HEK293 (cell line): Measurements from ENCODE around the gene LCN1.

Source experiments
- CTCF ChIA-PET: fragments of 350-600 bp; formaldehyde crosslinking; extraction: SDS; loops from one replicate; lab custom pipeline; 2021; ENCODE audit warnings: antibody characterized with exemption; lab: Yijun Ruan, JAX
- POLR2A ChIA-PET: fragments of 300-600 bp; formaldehyde crosslinking; extraction: SDS; loops from one replicate; lab custom pipeline; 2020; ENCODE audit warnings: antibody characterized with exemption, inconsistent platforms; lab: Yijun Ruan, JAX
- H3K27ac ChIP-seq: fragments of 200-500 bp; sonication (Bioruptor generic); 2 replicates; pipeline ENCODE4 v1.5.1; 2014; ENCODE audit warnings: low read depth, low read length, control low read depth, inconsistent platforms; ENCODE audit errors: extremely low read depth
- H3K36me3 ChIP-seq, 2 experiments: fragments of 200-500 bp in 1 of 2; sonication (Bioruptor generic) in 1 of 2; 1 replicate in 1 of 2; 2 replicates in 1 of 2; pipeline ENCODE4 v1.5.1; 2014 to 2017; ENCODE audit warnings: inconsistent platforms in 2 of 2, low read length in 2 of 2; ENCODE audit not compliant: control insufficient read depth in 2 of 2, insufficient read depth in 1 of 2
- H3K4me1 ChIP-seq: fragments of 200-500 bp; sonication (Bioruptor generic); 2 replicates; pipeline ENCODE4 v1.5.1; 2014; ENCODE audit warnings: mild to moderate bottlenecking, low read length, inconsistent platforms; ENCODE audit not compliant: control insufficient read depth, insufficient read depth
- H3K4me3 ChIP-seq: 2 replicates; pipeline ENCODE4 v1.5.1; 2011; ENCODE audit warnings: low read depth, mild to moderate bottlenecking, control low read depth, low read length, moderate library complexity
- H3K9me3 ChIP-seq: fragments of 200-500 bp; sonication (Bioruptor generic); 2 replicates; pipeline ENCODE4 v1.5.1; 2014; ENCODE audit warnings: low read depth, low read length, inconsistent platforms; ENCODE audit not compliant: control insufficient read depth, insufficient read depth
- HOXA7 ChIP-seq: sonication (generic); formaldehyde crosslinking; IDR thresholded peaks from 2 replicates; pipeline ENCODE4 v1.8.1; 2022; ENCODE audit warnings: missing genetic modification reagents, borderline replicate concordance
- KLF7 ChIP-seq: fragments of 450-650 bp; formaldehyde crosslinking; IDR thresholded peaks from 2 replicates; pipeline ENCODE4 v1.5.1; 2016; ENCODE audit warnings: missing biosample characterization, missing genetic modification characterization, borderline replicate concordance
- OVOL3 ChIP-seq: fragments of 450-650 bp; formaldehyde crosslinking; IDR thresholded peaks from 2 replicates; pipeline ENCODE4 v1.5.1; 2016; ENCODE audit warnings: missing biosample characterization, missing genetic modification characterization
- PRDM10 ChIP-seq: fragments of 450-650 bp; formaldehyde crosslinking; IDR thresholded peaks from 2 replicates; pipeline ENCODE4 v1.5.1; 2016; ENCODE audit warnings: missing biosample characterization, missing genetic modification characterization
- YY1 ChIP-seq: fragments of 450-650 bp; formaldehyde crosslinking; IDR thresholded peaks from 2 replicates; pipeline ENCODE4 v1.5.1; 2018; ENCODE audit warnings: missing biosample characterization, missing genetic modification characterization
- ZNF146 ChIP-seq: fragments of 450-650 bp; formaldehyde crosslinking; IDR thresholded peaks from 2 replicates; pipeline ENCODE4 v1.5.1; 2016; ENCODE audit warnings: missing biosample characterization, missing genetic modification characterization
- ZNF175 ChIP-seq: fragments of 450-650 bp; formaldehyde crosslinking; IDR thresholded peaks from 2 replicates; pipeline ENCODE4 v1.5.1; 2016; ENCODE audit warnings: missing biosample characterization, missing genetic modification characterization
- ZNF2 ChIP-seq: fragments of 450-650 bp; formaldehyde crosslinking; IDR thresholded peaks from 2 replicates; pipeline ENCODE4 v1.5.1; 2016; ENCODE audit warnings: missing biosample characterization, missing genetic modification characterization
- ZNF302 ChIP-seq: fragments of 450-650 bp; formaldehyde crosslinking; IDR thresholded peaks from 2 replicates; pipeline ENCODE4 v1.5.1; 2016; ENCODE audit warnings: missing biosample characterization, missing genetic modification characterization, low read depth
- ZNF324 ChIP-seq: fragments of 450-650 bp; formaldehyde crosslinking; IDR thresholded peaks from 2 replicates; pipeline ENCODE4 v1.5.1; 2016; ENCODE audit warnings: missing biosample characterization, missing genetic modification characterization
- ZNF37A ChIP-seq: fragments of 450-650 bp; IDR thresholded peaks from 2 replicates; pipeline ENCODE4 v1.5.1; 2018; ENCODE audit warnings: missing biosample characterization, missing genetic modification characterization
- ZNF473 ChIP-seq: fragments of 450-650 bp; formaldehyde crosslinking; IDR thresholded peaks from 2 replicates; pipeline ENCODE4 v1.5.1; 2017; ENCODE audit warnings: missing biosample characterization, missing genetic modification characterization
- ZNF510 ChIP-seq: fragments of 450-650 bp; formaldehyde crosslinking; IDR thresholded peaks from 2 replicates; pipeline ENCODE4 v1.5.1; 2018; ENCODE audit warnings: mild to moderate bottlenecking, missing genetic modification characterization, missing biosample characterization; ENCODE audit not compliant: insufficient replicate concordance
- ZNF560 ChIP-seq: fragments of 450-650 bp; formaldehyde crosslinking; IDR thresholded peaks from 2 replicates; pipeline ENCODE4 v1.5.1; 2017; ENCODE audit warnings: missing biosample characterization, missing genetic modification characterization, borderline replicate concordance
- ZNF561 ChIP-seq: fragments of 450-650 bp; IDR thresholded peaks from 2 replicates; pipeline ENCODE4 v1.5.1; 2018; ENCODE audit warnings: missing biosample characterization, missing genetic modification characterization, borderline replicate concordance
- ZNF600 ChIP-seq: fragments of 450-650 bp; formaldehyde crosslinking; IDR thresholded peaks from 2 replicates; pipeline ENCODE4 v1.5.1; 2016; ENCODE audit warnings: missing biosample characterization, missing genetic modification characterization
- ZNF76 ChIP-seq: fragments of 450-650 bp; formaldehyde crosslinking; IDR thresholded peaks from 2 replicates; pipeline ENCODE4; 2016; ENCODE audit warnings: low read depth, missing biosample characterization, missing genetic modification characterization, borderline replicate concordance
- TF ChIP-seq, protein P1 (sequence below): fragments of 450-650 bp; formaldehyde crosslinking; IDR thresholded peaks from 2 replicates; pipeline ENCODE4 v1.5.1; 2017; ENCODE audit warnings: missing biosample characterization, missing genetic modification characterization

Gene LCN1

DNA sequence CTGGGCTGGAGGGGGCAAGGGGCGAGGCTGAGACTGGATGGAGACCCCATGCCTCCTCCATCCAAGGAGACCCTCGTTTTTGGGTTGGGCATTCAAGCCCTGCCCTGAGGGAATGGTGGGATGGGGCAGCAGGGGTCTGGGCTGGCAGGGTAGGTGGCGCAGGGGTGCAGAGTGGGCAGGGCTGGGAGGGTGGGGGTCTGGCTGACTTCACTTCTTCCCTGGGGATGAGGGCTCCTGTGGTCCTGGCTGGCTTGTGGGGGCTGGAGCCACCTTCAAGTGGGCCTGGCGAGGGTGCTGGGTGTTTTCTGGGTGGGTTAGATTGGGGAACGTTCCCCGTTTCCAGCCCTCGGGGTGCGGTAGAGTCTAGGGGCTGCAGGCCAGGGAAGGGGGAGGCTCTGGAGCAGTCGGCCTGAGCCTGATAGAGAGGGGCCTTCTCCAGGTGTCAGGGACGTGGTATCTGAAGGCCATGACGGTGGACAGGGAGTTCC lies 412 bp downstream of the LCN1 start (continued):
- no peak for TF ChIP-seq YY1 (tag by site-specific recombination)
- TF ChIP-seq OVOL3, result no peak

DNA sequence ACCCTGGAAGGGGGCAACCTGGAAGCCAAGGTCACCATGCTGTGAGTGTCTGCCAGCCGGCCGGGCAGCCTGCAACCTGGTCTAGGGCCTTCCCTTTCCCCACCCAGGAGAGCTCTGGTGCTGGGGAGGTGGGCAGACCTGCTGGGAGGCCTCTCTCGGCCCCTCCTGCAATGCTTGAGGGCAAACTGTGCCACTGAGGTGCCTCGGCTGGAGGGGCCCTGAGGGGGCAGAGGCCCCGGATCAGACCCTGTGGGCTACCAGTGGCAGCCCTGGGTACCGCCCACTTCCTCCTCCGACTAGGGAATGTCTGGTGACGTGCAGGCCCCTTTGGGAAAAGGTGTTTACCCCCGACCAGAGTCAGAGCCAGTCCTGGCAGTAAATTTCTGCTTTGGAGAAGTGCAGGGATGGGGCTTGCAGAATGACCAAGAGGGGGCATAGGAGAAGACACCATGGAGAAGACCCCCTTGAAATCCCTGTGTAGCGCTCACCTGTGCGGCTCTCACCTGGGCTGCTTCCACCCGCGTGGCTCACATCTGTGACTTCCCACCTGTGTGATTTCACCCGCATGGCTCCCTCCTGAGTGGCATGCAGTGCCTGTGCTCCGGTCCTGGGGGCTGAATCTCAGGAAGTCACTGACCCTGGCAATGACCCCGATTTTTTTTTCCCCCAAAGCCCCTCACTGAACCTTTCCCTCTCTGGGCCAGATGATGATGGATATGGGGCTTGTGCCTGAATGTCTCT lies 1.1 kb downstream of the LCN1 start:
- CTCF ChIA-PET, result no interaction called here
- TF ChIP-seq, protein P1, sequence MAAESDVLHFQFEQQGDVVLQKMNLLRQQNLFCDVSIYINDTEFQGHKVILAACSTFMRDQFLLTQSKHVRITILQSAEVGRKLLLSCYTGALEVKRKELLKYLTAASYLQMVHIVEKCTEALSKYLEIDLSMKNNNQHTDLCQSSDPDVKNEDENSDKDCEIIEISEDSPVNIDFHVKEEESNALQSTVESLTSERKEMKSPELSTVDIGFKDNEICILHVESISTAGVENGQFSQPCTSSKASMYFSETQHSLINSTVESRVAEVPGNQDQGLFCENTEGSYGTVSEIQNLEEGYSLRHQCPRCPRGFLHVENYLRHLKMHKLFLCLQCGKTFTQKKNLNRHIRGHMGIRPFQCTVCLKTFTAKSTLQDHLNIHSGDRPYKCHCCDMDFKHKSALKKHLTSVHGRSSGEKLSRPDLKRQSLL (tag by site-specific recombination), result no peak
- TF ChIP-seq ZNF600 (tag by site-specific recombination) (no peak), ZNF76 (tag by site-specific recombination) (no peak), ZNF473 (no peak), ZNF37A (tag by site-specific recombination) (no peak)
- TF ChIP-seq, all 188 proteins: peak for 0
- H3K4me1 ChIP-seq, result no peaks in the 10 kb centered on the region
- no peak overlapping the region for H3K27ac ChIP-seq
- H3K36me3 ChIP-seq, result no peaks in the 10 kb centered on the region
- no peak overlapping the region for H3K4me3 ChIP-seq
- H3K9me3 ChIP-seq, result no peaks in the 10 kb centered on the region
- POLR2A ChIA-PET, result no interaction called here

GRCh38 chr9:135522931-135523330 lies 1.7 kb downstream of the LCN1 start:
- POLR2A ChIA-PET, result no interaction called here
- Histone ChIP-seq H3K4me1 (no peaks in the 10 kb centered on the region), H3K36me3 (no peaks in the 10 kb centered on the region)
- TF ChIP-seq ZNF560 (tag by site-specific recombination), result no peak
- TF ChIP-seq ZNF510 (tag by site-specific recombination), result no peak
- no peak for TF ChIP-seq ZNF561 (tag by site-specific recombination)
- no peak for TF ChIP-seq ZNF302 (tag by site-specific recombination)
- no peak for TF ChIP-seq HOXA7
- TF ChIP-seq ZNF324 (tag by site-specific recombination), result no peak
- TF ChIP-seq ZNF175, result no peak
- TF ChIP-seq ZNF146 (tag by site-specific recombination), result no peak
- TF ChIP-seq ZNF2 (tag by site-specific recombination), result no peak
- TF ChIP-seq, all 188 proteins: peak for 0
- Histone ChIP-seq H3K4me3 (no peak overlapping the region), H3K9me3 (no peaks in the 10 kb centered on the region), H3K27ac (no peak overlapping the region)
- CTCF ChIA-PET, result interaction anchor here (0.7 kb wide), 1 partner anchor 878 kb away, joined by 3 read pairs; no protein-coding TSS in a partner anchor

DNA sequence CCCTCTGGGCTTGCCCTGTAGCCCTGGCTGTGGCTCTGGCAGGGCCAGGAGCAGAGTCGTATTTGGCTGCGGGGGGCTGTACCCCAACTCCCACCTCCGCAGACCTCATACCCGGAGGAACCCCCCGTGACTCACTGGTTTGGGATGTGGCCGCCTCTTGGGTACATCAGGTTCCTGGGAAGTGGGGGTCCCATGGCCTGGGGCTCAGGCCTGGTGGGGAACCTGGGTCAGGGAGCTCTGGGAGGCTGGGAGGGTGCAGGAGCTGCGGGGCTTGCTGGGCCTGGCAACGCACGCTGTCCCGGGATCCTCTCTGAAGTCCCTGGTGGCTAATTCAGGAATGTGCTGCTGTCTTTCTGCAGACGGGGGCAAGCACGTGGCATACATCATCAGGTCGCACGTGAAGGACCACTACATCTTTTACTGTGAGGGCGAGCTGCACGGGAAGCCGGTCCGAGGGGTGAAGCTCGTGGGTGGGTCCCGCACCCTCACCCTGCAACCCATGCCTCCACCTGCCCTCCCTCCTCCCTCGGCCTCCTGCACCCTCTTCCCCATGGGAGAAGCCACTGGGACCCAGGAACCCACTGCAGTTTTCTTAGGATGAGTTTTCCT lies 2.4 kb downstream of the LCN1 start:
- no peaks in the 10 kb centered on the region for H3K9me3 ChIP-seq
- CTCF ChIA-PET, result interaction anchor here (0.7 kb wide), 1 partner anchor 877 kb away, joined by 3 read pairs; no protein-coding TSS in a partner anchor
- no peaks in the 10 kb centered on the region for H3K36me3 ChIP-seq
- H3K4me1 ChIP-seq, result no peaks in the 10 kb centered on the region
- H3K4me3 ChIP-seq, result no peak overlapping the region
- POLR2A ChIA-PET, result no interaction called here
- TF ChIP-seq PRDM10 (peak; percentile 37; the same call in 1 of the 2 replicates), KLF7 (no peak)
- no peak overlapping the region for H3K27ac ChIP-seq
